Esophagus (tissue), 2 donors: ENCODE measurements around the gene MYO3B. TPM values are rescaled to one million over a fixed set of nuclear protein-coding genes. Genes with fewer than 3 reads are reported as not detected.

Experiments
- H3K27ac ChIP-seq, 2 donors: one replicate each; pipeline ENCODE4 v1.5.1; 2013; ENCODE audit warnings: low read depth in 2 of 2, mild to moderate bottlenecking in 2 of 2, inconsistent platforms in 1 of 2, low read length in 1 of 2, moderate library complexity in 1 of 2
- H3K27me3 ChIP-seq, 2 donors: one replicate each; pipeline ENCODE4 v1.6.1; 2013; ENCODE audit warnings: low read length in 2 of 2, control low read depth in 1 of 2, mild to moderate bottlenecking in 1 of 2; ENCODE audit not compliant: insufficient read depth in 2 of 2, control insufficient read depth in 1 of 2
- H3K36me3 ChIP-seq, 2 donors: one replicate each; pipeline ENCODE4 v1.6.1; 2013; ENCODE audit warnings: low read length in 1 of 2; ENCODE audit not compliant: control insufficient read depth in 2 of 2, insufficient read depth in 2 of 2
- H3K4me1 ChIP-seq, 2 donors: one replicate each; pipeline ENCODE4 v1.6.1; 2013; ENCODE audit warnings: low read length in 1 of 2; ENCODE audit not compliant: control insufficient read depth in 2 of 2, insufficient read depth in 2 of 2
- H3K4me3 ChIP-seq, 2 donors: one replicate each; pipeline ENCODE4 v1.5.1; 2013; ENCODE audit warnings: low read length in 2 of 2, mild to moderate bottlenecking in 2 of 2, low read depth in 1 of 2, moderate library complexity in 1 of 2
- H3K9me3 ChIP-seq, 2 donors: one replicate each; pipeline ENCODE4 v1.6.1; 2013; ENCODE audit warnings: mild to moderate bottlenecking in 2 of 2, low read depth in 1 of 2, low read length in 1 of 2, moderate library complexity in 1 of 2; ENCODE audit not compliant: control insufficient read depth in 2 of 2, insufficient read depth in 1 of 2
- WGBS, 2 donors: extraction: QIAGEN DNeasy Blood & Tissue Kit; methylation state at CpG; one replicate each; pipeline ENCODE4 v1.1.7; 2013; 5-methylcytosine and 5-hydroxymethylcytosine counted together
- polyA plus RNA-seq, 2 donors: library from polyadenylated mRNA; stranded (reverse); fragments of 200-250 nt; gene quantifications; one replicate each; pipeline ENCODE4 v1.2.3, GENCODE V29; 2013
- donor health status: healthy with polysubstance abuse.
- donor health status: Bipolar disorder and iron deficiency.

MYO3B gene
- polyA plus RNA-seq, 2 donors: 0.08 to 0.11 TPM

GRCh38 chr2:170396799-170397459 lies 219.0 kb downstream of the MYO3B start:
- WGBS, 2 donors: 32 to 33% methylated on average over 5 of the region's 5 CpGs
- Histone ChIP-seq H3K4me3 (no peak overlapping the region), H3K9me3 (no peaks in the 10 kb centered on the region), H3K27ac (no peak overlapping the region), H3K4me1 (no peaks in the 10 kb centered on the region), H3K36me3 (no peaks in the 10 kb centered on the region), H3K27me3 (no peaks in the 10 kb centered on the region)

GRCh38 chr2:170401187-170401586 lies 223.2 kb downstream of the MYO3B start:
- Histone ChIP-seq H3K4me3 (no peak overlapping the region), H3K27ac (no peak overlapping the region), H3K4me1 (no peaks in the 10 kb centered on the region), H3K36me3 (no peaks in the 10 kb centered on the region), H3K9me3 (no peaks in the 10 kb centered on the region), H3K27me3 (peaks cover 0 to 3% of the 10 kb centered on the region in 2 donors)
- 92 to 96% methylated on average over 3 of the region's 3 CpGs for WGBS, 2 donors

GRCh38 chr2:170404846-170405245 lies 226.9 kb downstream of the MYO3B start:
- Histone ChIP-seq H3K36me3 (no peaks in the 10 kb centered on the region), H3K27me3 (peaks cover 0 to 3% of the 10 kb centered on the region in 2 donors), H3K4me3 (no peak overlapping the region), H3K9me3 (no peaks in the 10 kb centered on the region), H3K27ac (no peak overlapping the region), H3K4me1 (no peaks in the 10 kb centered on the region)
- WGBS, 2 donors: 79 to 84% methylated on average over 3 of the region's 3 CpGs

GRCh38 chr2:170405326-170405725 lies 227.4 kb downstream of the MYO3B start:
- Histone ChIP-seq H3K4me1 (no peaks in the 10 kb centered on the region), H3K36me3 (no peaks in the 10 kb centered on the region), H3K4me3 (no peak overlapping the region), H3K9me3 (no peaks in the 10 kb centered on the region), H3K27me3 (peaks cover 0 to 3% of the 10 kb centered on the region in 2 donors), H3K27ac (no peak overlapping the region)
- 37 to 60% methylated on average over 2 of the region's 2 CpGs for WGBS, 2 donors

- H3K27me3 ChIP-seq: peaks cover 0 to 3% of the 10 kb centered on the region in 2 donors
- 33 to 35% methylated on average over 6 of the region's 6 CpGs for WGBS, 2 donors
- no peaks in the 10 kb centered on the region for H3K4me1 ChIP-seq
- H3K27ac ChIP-seq: no peak overlapping the region
- H3K36me3 ChIP-seq: no peaks in the 10 kb centered on the region
- no peaks in the 10 kb centered on the region for H3K9me3 ChIP-seq
- no peak overlapping the region for H3K4me3 ChIP-seq
Observed at GRCh38 chr2:170408461-170409163, 230.7 kb downstream of the MYO3B start.

- 4% methylated on average over 9 of the region's 9 CpGs for whole genome bisulfite sequencing, 2 donors
Observed at GRCh38 chr2:170409164-170409535, 231.2 kb downstream of the MYO3B start.

GRCh38 chr2:170411660-170412059 lies 233.7 kb downstream of the MYO3B start:
- Histone ChIP-seq H3K27ac (no peak overlapping the region), H3K36me3 (no peaks in the 10 kb centered on the region), H3K4me3 (no peak overlapping the region), H3K9me3 (no peaks in the 10 kb centered on the region), H3K27me3 (no peaks in the 10 kb centered on the region), H3K4me1 (no peaks in the 10 kb centered on the region)

More at GRCh38 chr2:170409164-170409535, 231.2 kb downstream of the MYO3B start:
- Histone ChIP-seq H3K27ac (no peak overlapping the region), H3K4me1 (no peaks in the 10 kb centered on the region), H3K36me3 (no peaks in the 10 kb centered on the region), H3K27me3 (peaks cover 0 to under 1% of the 10 kb centered on the region in 2 donors), H3K9me3 (no peaks in the 10 kb centered on the region), H3K4me3 (no peak overlapping the region)

GRCh38 chr2:170420961-170421687 lies 243.2 kb downstream of the MYO3B start:
- no peaks in the 10 kb centered on the region for H3K36me3 ChIP-seq
- H3K4me3 ChIP-seq: no peak overlapping the region
- WGBS, 2 donors: 58 to 63% methylated on average over 11 of the region's 11 CpGs
- H3K27me3 ChIP-seq: no peaks in the 10 kb centered on the region
- no peak overlapping the region for H3K27ac ChIP-seq
- no peaks in the 10 kb centered on the region for H3K4me1 ChIP-seq
- no peaks in the 10 kb centered on the region for H3K9me3 ChIP-seq

- Histone ChIP-seq H3K4me3 (no peak overlapping the region), H3K4me1 (no peaks in the 10 kb centered on the region), H3K27me3 (no peaks in the 10 kb centered on the region), H3K27ac (no peak overlapping the region), H3K9me3 (no peaks in the 10 kb centered on the region), H3K36me3 (no peaks in the 10 kb centered on the region)
- WGBS, 2 donors: 91% methylated on average over 2 of the region's 2 CpGs
Observed at GRCh38 chr2:170423919-170424318, 246.0 kb downstream of the MYO3B start.
